ENCODE measurements around the gene HTR1D.

HTR1D gene

GRCh38 chr1:23239638-23240295 lies 22.5 kb upstream of the HTR1D start:
- Histone ChIP-seq H3K79me2 (ENCODE audit: control insufficient read depth, insufficient read depth, low read length) (no peaks in the 10 kb centered on the region), H3K4me3 (ENCODE audit: low read length) (no peak overlapping the region), H3K18ac (ENCODE audit: low read length) (no peak overlapping the region), H3K23ac (ENCODE audit: low read length) (no peak overlapping the region), H2BK15ac (replicated peaks; ENCODE audit: low read depth) (no peak overlapping the region), H3K4me2 (ENCODE audit: low read length) (no peak overlapping the region), H3K27ac (ENCODE audit: low read depth, low read length) (no peak overlapping the region), H3K36me3 (ENCODE audit: control insufficient read depth, insufficient read depth, low read length) (no peaks in the 10 kb centered on the region), H3K4ac (ENCODE audit: low read depth, low read length) (no peak overlapping the region), H3K27me3 (ENCODE audit: insufficient read depth, low read length, poor library complexity) (no peaks in the 10 kb centered on the region), H2AK5ac (ENCODE audit: low read length) (no peak overlapping the region), H3K56ac (ENCODE audit: low read length) (no peak overlapping the region), H4K5ac (ENCODE audit: low read length) (no peak overlapping the region), H2BK5ac (ENCODE audit: low read length) (no peak overlapping the region), H3K79me1 (ENCODE audit: low read length) (no peaks in the 10 kb centered on the region), H3K4me1 (ENCODE audit: control insufficient read depth, low read depth, low read length) (no peaks in the 10 kb centered on the region), H2BK120ac (ENCODE audit: low read depth, low read length) (no peak overlapping the region), H4K8ac (ENCODE audit: low read depth, low read length) (no peak overlapping the region), H3K9ac (ENCODE audit: low read length) (no peak overlapping the region)
- no peak for DNase-seq
- no CpG with 5 or more reads among the region's 5 CpGs for WGBS (ENCODE audit: extremely low coverage, insufficient coverage, low lambda C conversion rate)

- H3K4me1 ChIP-seq (ENCODE audit: control insufficient read depth, low read depth, low read length), result no peaks in the 10 kb centered on the region
- WGBS (ENCODE audit: extremely low coverage, insufficient coverage, low lambda C conversion rate), result no CpG with 5 or more reads among the region's 2 CpGs
- DNase-seq, result no peak
Measured at GRCh38 chr1:23238565-23238964, 21.3 kb upstream of the HTR1D start.

GRCh38 chr1:23237508-23237907 lies 20.2 kb upstream of the HTR1D start:
- Histone ChIP-seq H3K9ac (ENCODE audit: low read length) (no peak overlapping the region), H3K18ac (ENCODE audit: low read length) (no peak overlapping the region), H3K36me3 (ENCODE audit: control insufficient read depth, insufficient read depth, low read length) (no peaks in the 10 kb centered on the region), H2BK5ac (ENCODE audit: low read length) (no peak overlapping the region), H3K4me1 (ENCODE audit: control insufficient read depth, low read depth, low read length) (no peaks in the 10 kb centered on the region), H3K56ac (ENCODE audit: low read length) (no peak overlapping the region), H3K79me1 (ENCODE audit: low read length) (no peaks in the 10 kb centered on the region), H3K27ac (ENCODE audit: low read depth, low read length) (no peak overlapping the region), H4K5ac (ENCODE audit: low read length) (no peak overlapping the region), H3K27me3 (ENCODE audit: insufficient read depth, low read length, poor library complexity) (no peaks in the 10 kb centered on the region), H4K8ac (ENCODE audit: low read depth, low read length) (no peak overlapping the region), H3K79me2 (ENCODE audit: control insufficient read depth, insufficient read depth, low read length) (no peaks in the 10 kb centered on the region), H3K4ac (ENCODE audit: low read depth, low read length) (no peak overlapping the region), H3K23ac (ENCODE audit: low read length) (no peak overlapping the region), H2AK5ac (ENCODE audit: low read length) (no peak overlapping the region), H3K4me2 (ENCODE audit: low read length) (no peak overlapping the region), H2BK15ac (replicated peaks; ENCODE audit: low read depth) (no peak overlapping the region), H2BK120ac (ENCODE audit: low read depth, low read length) (no peak overlapping the region), H3K4me3 (ENCODE audit: low read length) (no peak overlapping the region)
- no peak for DNase-seq
- no CpG with 5 or more reads among the region's 2 CpGs for WGBS (ENCODE audit: extremely low coverage, insufficient coverage, low lambda C conversion rate)

More at GRCh38 chr1:23238565-23238964, 21.3 kb upstream of the HTR1D start:
- Histone ChIP-seq H3K4me3 (ENCODE audit: low read length) (no peak overlapping the region), H2BK5ac (ENCODE audit: low read length) (no peak overlapping the region), H3K36me3 (ENCODE audit: control insufficient read depth, insufficient read depth, low read length) (no peaks in the 10 kb centered on the region), H2BK15ac (replicated peaks; ENCODE audit: low read depth) (no peak overlapping the region), H2AK5ac (ENCODE audit: low read length) (no peak overlapping the region), H3K56ac (ENCODE audit: low read length) (no peak overlapping the region), H3K23ac (ENCODE audit: low read length) (no peak overlapping the region), H3K79me1 (ENCODE audit: low read length) (no peaks in the 10 kb centered on the region), H4K5ac (ENCODE audit: low read length) (no peak overlapping the region), H3K18ac (ENCODE audit: low read length) (no peak overlapping the region), H3K9ac (ENCODE audit: low read length) (no peak overlapping the region), H3K4ac (ENCODE audit: low read depth, low read length) (no peak overlapping the region), H3K27me3 (ENCODE audit: insufficient read depth, low read length, poor library complexity) (no peaks in the 10 kb centered on the region), H3K79me2 (ENCODE audit: control insufficient read depth, insufficient read depth, low read length) (no peaks in the 10 kb centered on the region), H2BK120ac (ENCODE audit: low read depth, low read length) (no peak overlapping the region), H3K4me2 (ENCODE audit: low read length) (no peak overlapping the region), H3K27ac (ENCODE audit: low read depth, low read length) (no peak overlapping the region), H4K8ac (ENCODE audit: low read depth, low read length) (no peak overlapping the region)

GRCh38 chr1:23227806-23228205 lies 10.5 kb upstream of the HTR1D start:
- H2BK120ac ChIP-seq (ENCODE audit: low read depth, low read length), result no peak overlapping the region
- no peak overlapping the region for H3K4ac ChIP-seq (ENCODE audit: low read depth, low read length)
- H3K4me1 ChIP-seq (ENCODE audit: control insufficient read depth, low read depth, low read length), result no peaks in the 10 kb centered on the region
- no peak overlapping the region for H4K8ac ChIP-seq (ENCODE audit: low read depth, low read length)
- H4K5ac ChIP-seq (ENCODE audit: low read length), result no peak overlapping the region
- no peak overlapping the region for H3K4me2 ChIP-seq (ENCODE audit: low read length)
- H2AK5ac ChIP-seq (ENCODE audit: low read length), result no peak overlapping the region
- no peak for DNase-seq
- H2BK15ac ChIP-seq (replicated peaks; ENCODE audit: low read depth), result no peak overlapping the region
- no peak overlapping the region for H3K27ac ChIP-seq (ENCODE audit: low read depth, low read length)
- no peak overlapping the region for H2BK5ac ChIP-seq (ENCODE audit: low read length)
- H3K79me2 ChIP-seq (ENCODE audit: control insufficient read depth, insufficient read depth, low read length), result no peaks in the 10 kb centered on the region
- no peak overlapping the region for H3K23ac ChIP-seq (ENCODE audit: low read length)
- no peak overlapping the region for H3K18ac ChIP-seq (ENCODE audit: low read length)
- no peak overlapping the region for H3K56ac ChIP-seq (ENCODE audit: low read length)
- WGBS (ENCODE audit: extremely low coverage, insufficient coverage, low lambda C conversion rate), result no CpG with 5 or more reads among the region's 2 CpGs
- H3K4me3 ChIP-seq (ENCODE audit: low read length), result no peak overlapping the region
- H3K36me3 ChIP-seq (ENCODE audit: control insufficient read depth, insufficient read depth, low read length), result no peaks in the 10 kb centered on the region
- H3K9ac ChIP-seq (ENCODE audit: low read length), result no peak overlapping the region
- H3K79me1 ChIP-seq (ENCODE audit: low read length), result no peaks in the 10 kb centered on the region
- no peaks in the 10 kb centered on the region for H3K27me3 ChIP-seq (ENCODE audit: insufficient read depth, low read length, poor library complexity)

- no CpG with 5 or more reads among the region's 17 CpGs for WGBS (ENCODE audit: extremely low coverage, insufficient coverage, low lambda C conversion rate)
- no peak overlapping the region for H2AK5ac ChIP-seq (ENCODE audit: low read length)
- no peaks in the 10 kb centered on the region for H3K36me3 ChIP-seq (ENCODE audit: control insufficient read depth, insufficient read depth, low read length)
- H3K4me2 ChIP-seq (ENCODE audit: low read length), result no peak overlapping the region
- H4K8ac ChIP-seq (ENCODE audit: low read depth, low read length), result no peak overlapping the region
- H3K4me1 ChIP-seq (ENCODE audit: control insufficient read depth, low read depth, low read length), result no peaks in the 10 kb centered on the region
- no peaks in the 10 kb centered on the region for H3K79me2 ChIP-seq (ENCODE audit: control insufficient read depth, insufficient read depth, low read length)
- peak; percentile 49 for DNase-seq
- H3K18ac ChIP-seq (ENCODE audit: low read length), result no peak overlapping the region
- H2BK5ac ChIP-seq (ENCODE audit: low read length), result no peak overlapping the region
- H3K4me3 ChIP-seq (ENCODE audit: low read length), result no peak overlapping the region
- no peaks in the 10 kb centered on the region for H3K27me3 ChIP-seq (ENCODE audit: insufficient read depth, low read length, poor library complexity)
- no peak overlapping the region for H3K56ac ChIP-seq (ENCODE audit: low read length)
- no peak overlapping the region for H2BK120ac ChIP-seq (ENCODE audit: low read depth, low read length)
- no peak overlapping the region for H3K23ac ChIP-seq (ENCODE audit: low read length)
- no peaks in the 10 kb centered on the region for H3K79me1 ChIP-seq (ENCODE audit: low read length)
- no peak overlapping the region for H3K9ac ChIP-seq (ENCODE audit: low read length)
- no peak overlapping the region for H3K4ac ChIP-seq (ENCODE audit: low read depth, low read length)
- no peak overlapping the region for H2BK15ac ChIP-seq (replicated peaks; ENCODE audit: low read depth)
- no peak overlapping the region for H4K5ac ChIP-seq (ENCODE audit: low read length)
- no peak overlapping the region for H3K27ac ChIP-seq (ENCODE audit: low read depth, low read length)
Measured at GRCh38 chr1:23224739-23225648, 7.7 kb upstream of the HTR1D start.

Data from mesendoderm (in vitro differentiated cells).